Embryonic facial prominence (tissue), 1 donor: ENCODE data around the gene FCHO1.

Experiments
- DNase-seq: peaks from one replicate; pipeline ENCODE4 v3.0.0-alpha.2; 2016; ENCODE audit errors: extremely low spot score

FCHO1 gene

GRCh38 chr19:17735410-17735809 lies 15.9 kb upstream of the FCHO1 start:
- DNase-seq: no peak

- DNase-seq: no peak
Observed at GRCh38 chr19:17737690-17738153, 13.6 kb upstream of the FCHO1 start.

GRCh38 chr19:17739121-17739875 lies 12.0 kb upstream of the FCHO1 start:
- no peak for DNase-seq

GRCh38 chr19:17741456-17741855 lies 9.8 kb upstream of the FCHO1 start:
- DNase-seq: no peak

GRCh38 chr19:17743874-17744580 lies 7.2 kb upstream of the FCHO1 start:
- no peak for DNase-seq

GRCh38 chr19:17747205-17748098 lies 3.8 kb upstream of the FCHO1 start:
- peak; percentile 83 for DNase-seq

- DNase-seq: no peak
Observed at GRCh38 chr19:17748884-17749638, 2.2 kb upstream of the FCHO1 start.

- DNase-seq: no peak
Observed at GRCh38 chr19:17749912-17750317, 1.4 kb upstream of the FCHO1 start.

GRCh38 chr19:17751912-17752273 lies 616 bp downstream of the FCHO1 start:
- DNase-seq: no peak

GRCh38 chr19:17752865-17753639 lies 1.8 kb downstream of the FCHO1 start:
- no peak for DNase-seq

GRCh38 chr19:17753976-17754375 lies 2.7 kb downstream of the FCHO1 start:
- DNase-seq: no peak

GRCh38 chr19:17754634-17755442 lies 3.6 kb downstream of the FCHO1 start:
- DNase-seq: no peak

- no peak for DNase-seq
Observed at GRCh38 chr19:17755443-17755890, 4.2 kb downstream of the FCHO1 start.

GRCh38 chr19:17755977-17756670 lies 4.8 kb downstream of the FCHO1 start:
- no peak for DNase-seq

GRCh38 chr19:17757125-17757524 lies 5.8 kb downstream of the FCHO1 start:
- no peak for DNase-seq

GRCh38 chr19:17758515-17758914 lies 7.2 kb downstream of the FCHO1 start:
- DNase-seq: no peak

GRCh38 chr19:17761148-17761547 lies 9.9 kb downstream of the FCHO1 start:
- no peak for DNase-seq

GRCh38 chr19:17762505-17763229 lies 11.4 kb downstream of the FCHO1 start:
- DNase-seq: no peak
